ENCODE measurements around the gene PTPRN2.
"Not testable (repeated sequence)": the region's sequence is repeated elsewhere in the genome, so short reads cannot be mapped to it uniquely, and the experiment has no call there.

Gene PTPRN2

GRCh38 chr7:158534598-158534997 is 53.0 kb downstream of the PTPRN2 start:
- no peak overlapping the region for H2AK5ac ChIP-seq (ENCODE audit: low read length)
- no peak overlapping the region for H3K4me2 ChIP-seq (ENCODE audit: low read length)
- H2BK15ac ChIP-seq (replicated peaks; ENCODE audit: low read depth) = no peak overlapping the region
- no peak overlapping the region for H3K56ac ChIP-seq (ENCODE audit: low read length)
- no peak for DNase-seq
- H3K4me3 ChIP-seq (ENCODE audit: low read length) = no peak overlapping the region
- no peaks in the 10 kb centered on the region for H3K79me2 ChIP-seq (ENCODE audit: control insufficient read depth, insufficient read depth, low read length)
- no peaks in the 10 kb centered on the region for H3K36me3 ChIP-seq (ENCODE audit: control insufficient read depth, insufficient read depth, low read length)
- H3K23ac ChIP-seq (ENCODE audit: low read length) = no peak overlapping the region
- no peaks in the 10 kb centered on the region for H3K79me1 ChIP-seq (ENCODE audit: low read length)
- no CpG with 5 or more reads among the region's 16 CpGs for WGBS (ENCODE audit: extremely low coverage, insufficient coverage, low lambda C conversion rate)
- H4K8ac ChIP-seq (ENCODE audit: low read depth, low read length) = no peak overlapping the region
- H3K9ac ChIP-seq (ENCODE audit: low read length) = no peak overlapping the region
- no peaks in the 10 kb centered on the region for H3K27me3 ChIP-seq (ENCODE audit: insufficient read depth, low read length, poor library complexity)
- H2BK120ac ChIP-seq (ENCODE audit: low read depth, low read length) = no peak overlapping the region
- no peak overlapping the region for H4K5ac ChIP-seq (ENCODE audit: low read length)
- no peak overlapping the region for H3K27ac ChIP-seq (ENCODE audit: low read depth, low read length)
- H3K4me1 ChIP-seq (ENCODE audit: control insufficient read depth, low read depth, low read length) = peaks cover 3% of the 10 kb centered on the region
- H3K4ac ChIP-seq (ENCODE audit: low read depth, low read length) = no peak overlapping the region
- no peak overlapping the region for H3K18ac ChIP-seq (ENCODE audit: low read length)
- H2BK5ac ChIP-seq (ENCODE audit: low read length) = no peak overlapping the region

DNA sequence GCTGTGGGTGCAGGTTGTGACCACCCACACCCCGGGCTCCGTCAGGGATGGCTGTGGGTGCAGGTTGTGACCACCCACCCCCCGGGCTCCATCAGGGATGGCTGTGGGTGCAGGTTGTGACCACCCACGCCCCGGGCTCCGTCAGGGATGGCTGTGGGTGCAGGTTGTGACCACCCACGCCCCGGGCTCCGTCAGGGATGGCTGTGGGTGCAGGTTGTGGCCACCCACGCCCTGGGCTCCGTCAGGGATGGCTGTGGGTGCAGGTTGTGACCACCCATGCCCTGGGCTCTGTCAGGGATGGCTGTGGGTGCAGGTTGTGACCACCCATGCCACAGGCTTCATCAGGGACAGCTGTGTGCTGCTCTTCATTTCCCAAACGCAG is 53.5 kb downstream of the PTPRN2 start:
- not testable (repeated sequence) for H2BK120ac ChIP-seq (ENCODE audit: low read depth, low read length); H2BK5ac ChIP-seq (ENCODE audit: low read length)
- WGBS (ENCODE audit: extremely low coverage, insufficient coverage, low lambda C conversion rate) = no CpG with 5 or more reads among the region's 12 CpGs

GRCh38 chr7:158533386-158534133 is 54.1 kb downstream of the PTPRN2 start:
- Histone ChIP-seq H3K23ac (ENCODE audit: low read length) (no peak overlapping the region), H3K27ac (ENCODE audit: low read depth, low read length) (no peak overlapping the region), H3K4me1 (ENCODE audit: control insufficient read depth, low read depth, low read length) (peaks cover 3% of the 10 kb centered on the region), H3K4me2 (ENCODE audit: low read length) (no peak overlapping the region), H2BK15ac (replicated peaks; ENCODE audit: low read depth) (no peak overlapping the region), H3K79me2 (ENCODE audit: control insufficient read depth, insufficient read depth, low read length) (no peaks in the 10 kb centered on the region), H3K27me3 (ENCODE audit: insufficient read depth, low read length, poor library complexity) (no peaks in the 10 kb centered on the region), H3K36me3 (ENCODE audit: control insufficient read depth, insufficient read depth, low read length) (no peaks in the 10 kb centered on the region), H4K5ac (ENCODE audit: low read length) (no peak overlapping the region), H2BK5ac (ENCODE audit: low read length) (no peak overlapping the region), H3K4me3 (ENCODE audit: low read length) (no peak overlapping the region), H2AK5ac (ENCODE audit: low read length) (no peak overlapping the region), H3K18ac (ENCODE audit: low read length) (no peak overlapping the region), H2BK120ac (ENCODE audit: low read depth, low read length) (no peak overlapping the region), H4K8ac (ENCODE audit: low read depth, low read length) (no peak overlapping the region), H3K56ac (ENCODE audit: low read length) (no peak overlapping the region), H3K9ac (ENCODE audit: low read length) (no peak overlapping the region), H3K79me1 (ENCODE audit: low read length) (no peaks in the 10 kb centered on the region), H3K4ac (ENCODE audit: low read depth, low read length) (no peak overlapping the region)
- no peak for DNase-seq
- WGBS (ENCODE audit: extremely low coverage, insufficient coverage, low lambda C conversion rate) = no CpG with 5 or more reads among the region's 26 CpGs

More for the DNA sequence above, 53.5 kb downstream of the PTPRN2 start:
- H3K79me2 ChIP-seq (ENCODE audit: control insufficient read depth, insufficient read depth, low read length); DNase-seq; H4K8ac ChIP-seq (ENCODE audit: low read depth, low read length); H2BK15ac ChIP-seq (replicated peaks; ENCODE audit: low read depth); H3K27ac ChIP-seq (ENCODE audit: low read depth, low read length); H3K27me3 ChIP-seq (ENCODE audit: insufficient read depth, low read length, poor library complexity); H3K4me3 ChIP-seq (ENCODE audit: low read length); H3K4me1 ChIP-seq (ENCODE audit: control insufficient read depth, low read depth, low read length); H3K4ac ChIP-seq (ENCODE audit: low read depth, low read length); H3K18ac ChIP-seq (ENCODE audit: low read length); H3K56ac ChIP-seq (ENCODE audit: low read length); H4K5ac ChIP-seq (ENCODE audit: low read length); H3K79me1 ChIP-seq (ENCODE audit: low read length); H3K9ac ChIP-seq (ENCODE audit: low read length); H3K23ac ChIP-seq (ENCODE audit: low read length); H3K36me3 ChIP-seq (ENCODE audit: control insufficient read depth, insufficient read depth, low read length); H2AK5ac ChIP-seq (ENCODE audit: low read length); H3K4me2 ChIP-seq (ENCODE audit: low read length): not testable (repeated sequence)

- H3K4me2 ChIP-seq (ENCODE audit: low read length) = no peak overlapping the region
- no peak overlapping the region for H3K56ac ChIP-seq (ENCODE audit: low read length)
- H3K36me3 ChIP-seq (ENCODE audit: control insufficient read depth, insufficient read depth, low read length) = no peaks in the 10 kb centered on the region
- no peaks in the 10 kb centered on the region for H3K79me2 ChIP-seq (ENCODE audit: control insufficient read depth, insufficient read depth, low read length)
- H2AK5ac ChIP-seq (ENCODE audit: low read length) = no peak overlapping the region
- no peak for DNase-seq
- no CpG with 5 or more reads among the region's 17 CpGs for WGBS (ENCODE audit: extremely low coverage, insufficient coverage, low lambda C conversion rate)
- no peak overlapping the region for H3K18ac ChIP-seq (ENCODE audit: low read length)
- no peak overlapping the region for H3K4me3 ChIP-seq (ENCODE audit: low read length)
- H2BK15ac ChIP-seq (replicated peaks; ENCODE audit: low read depth) = no peak overlapping the region
- H3K27me3 ChIP-seq (ENCODE audit: insufficient read depth, low read length, poor library complexity) = no peaks in the 10 kb centered on the region
- no peak overlapping the region for H3K23ac ChIP-seq (ENCODE audit: low read length)
- no peak overlapping the region for H3K4ac ChIP-seq (ENCODE audit: low read depth, low read length)
- H2BK120ac ChIP-seq (ENCODE audit: low read depth, low read length) = no peak overlapping the region
- no peak overlapping the region for H4K8ac ChIP-seq (ENCODE audit: low read depth, low read length)
- H3K79me1 ChIP-seq (ENCODE audit: low read length) = no peaks in the 10 kb centered on the region
- H2BK5ac ChIP-seq (ENCODE audit: low read length) = no peak overlapping the region
- no peak overlapping the region for H3K27ac ChIP-seq (ENCODE audit: low read depth, low read length)
- H3K4me1 ChIP-seq (ENCODE audit: control insufficient read depth, low read depth, low read length) = peaks cover under 1% of the 10 kb centered on the region
- no peak overlapping the region for H3K9ac ChIP-seq (ENCODE audit: low read length)
- H4K5ac ChIP-seq (ENCODE audit: low read length) = no peak overlapping the region
Observed at GRCh38 chr7:158532093-158532627, 55.5 kb downstream of the PTPRN2 start.

- no peak for DNase-seq
- Histone ChIP-seq H3K4ac (ENCODE audit: low read depth, low read length) (no peak overlapping the region), H2BK15ac (replicated peaks; ENCODE audit: low read depth) (no peak overlapping the region), H3K27me3 (ENCODE audit: insufficient read depth, low read length, poor library complexity) (no peaks in the 10 kb centered on the region), H3K79me1 (ENCODE audit: low read length) (no peaks in the 10 kb centered on the region), H3K79me2 (ENCODE audit: control insufficient read depth, insufficient read depth, low read length) (no peaks in the 10 kb centered on the region), H4K5ac (ENCODE audit: low read length) (no peak overlapping the region), H3K56ac (ENCODE audit: low read length) (no peak overlapping the region), H2AK5ac (ENCODE audit: low read length) (no peak overlapping the region), H2BK5ac (ENCODE audit: low read length) (no peak overlapping the region), H3K4me2 (ENCODE audit: low read length) (no peak overlapping the region), H3K9ac (ENCODE audit: low read length) (no peak overlapping the region), H3K27ac (ENCODE audit: low read depth, low read length) (no peak overlapping the region), H3K4me3 (ENCODE audit: low read length) (no peak overlapping the region), H2BK120ac (ENCODE audit: low read depth, low read length) (no peak overlapping the region), H4K8ac (ENCODE audit: low read depth, low read length) (no peak overlapping the region), H3K36me3 (ENCODE audit: control insufficient read depth, insufficient read depth, low read length) (no peaks in the 10 kb centered on the region), H3K18ac (ENCODE audit: low read length) (no peak overlapping the region), H3K4me1 (ENCODE audit: control insufficient read depth, low read depth, low read length) (no peaks in the 10 kb centered on the region), H3K23ac (ENCODE audit: low read length) (no peak overlapping the region)
- WGBS (ENCODE audit: extremely low coverage, insufficient coverage, low lambda C conversion rate) = no CpG with 5 or more reads among the region's 11 CpGs
Observed at GRCh38 chr7:158531661-158532060, 56.0 kb downstream of the PTPRN2 start.
